ENCODE measurements around the gene ISCU.
"Not testable (repeated sequence)": the region's sequence is repeated elsewhere in the genome, so short reads cannot be mapped to it uniquely, and the experiment has no call there.

Gene ISCU

DNA sequence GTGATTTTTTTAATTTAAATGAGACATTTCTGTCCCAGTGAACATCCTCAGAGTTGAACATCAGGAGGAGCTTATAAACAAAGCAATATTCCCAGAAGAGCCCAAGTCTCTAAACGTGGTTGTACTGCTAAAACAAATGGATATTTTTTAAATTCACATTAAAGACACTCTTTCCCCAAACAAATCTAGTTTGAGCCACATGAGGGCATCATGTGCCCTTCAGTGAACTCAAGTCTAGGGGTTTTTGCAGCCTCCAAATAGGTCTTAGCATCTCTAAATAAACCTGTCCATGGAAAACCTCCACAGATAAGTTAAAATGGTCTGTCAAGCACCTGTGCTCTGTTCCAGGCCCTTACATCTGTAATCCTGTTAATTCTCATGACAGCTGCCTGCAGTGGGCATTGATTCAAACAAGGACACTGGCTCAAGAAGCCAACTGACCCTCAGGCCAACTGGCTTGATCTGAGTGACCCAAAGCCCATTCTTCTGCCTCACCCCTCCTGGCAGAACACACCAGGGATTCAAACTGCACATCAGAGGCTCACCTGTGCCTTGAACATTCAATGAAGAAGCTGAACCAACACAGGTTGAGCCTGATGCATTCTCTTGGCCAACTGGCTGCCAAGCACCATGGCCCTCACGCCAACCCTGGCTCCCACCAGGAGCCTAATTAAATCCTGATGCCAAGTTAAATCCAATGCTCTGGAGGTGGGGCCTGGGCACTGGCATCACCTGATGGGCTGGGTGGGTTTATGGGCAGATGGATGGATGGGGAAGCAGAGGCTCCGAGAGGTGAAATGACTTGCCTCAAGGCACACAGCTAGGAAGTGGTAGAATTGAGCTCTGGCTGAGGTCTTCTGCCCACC lies 8.6 kb downstream of the ISCU start:
- no peak for DNase-seq (ENCODE audit: low spot score)

DNA sequence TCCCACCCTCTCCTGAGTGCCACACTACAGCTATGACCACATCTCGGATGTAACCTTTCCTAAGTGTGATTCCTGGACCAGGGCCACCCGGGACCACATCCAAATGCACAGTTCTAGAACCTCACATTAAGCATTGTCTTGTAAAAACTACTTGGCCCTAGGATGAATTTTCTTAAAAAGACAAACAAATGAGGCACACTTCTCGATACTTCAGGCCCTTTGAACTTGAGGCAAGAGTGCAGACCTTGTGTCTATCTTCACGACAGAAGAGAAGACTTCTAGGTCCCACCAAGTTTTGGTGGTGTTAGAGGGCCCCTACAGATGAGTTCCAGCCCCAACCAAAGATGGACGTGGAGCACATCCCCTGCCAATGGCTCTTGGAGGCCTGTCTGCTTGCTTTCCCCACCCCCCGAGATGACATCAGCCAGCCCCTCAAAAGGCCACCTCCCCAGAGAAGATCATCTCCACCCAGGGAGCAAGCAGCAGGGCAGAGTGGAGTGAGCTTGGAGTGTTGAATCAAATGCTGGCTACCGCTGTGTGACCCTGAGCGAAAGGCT lies 9.3 kb downstream of the ISCU start:
- DNase-seq (ENCODE audit: low spot score) = no peak

DNA sequence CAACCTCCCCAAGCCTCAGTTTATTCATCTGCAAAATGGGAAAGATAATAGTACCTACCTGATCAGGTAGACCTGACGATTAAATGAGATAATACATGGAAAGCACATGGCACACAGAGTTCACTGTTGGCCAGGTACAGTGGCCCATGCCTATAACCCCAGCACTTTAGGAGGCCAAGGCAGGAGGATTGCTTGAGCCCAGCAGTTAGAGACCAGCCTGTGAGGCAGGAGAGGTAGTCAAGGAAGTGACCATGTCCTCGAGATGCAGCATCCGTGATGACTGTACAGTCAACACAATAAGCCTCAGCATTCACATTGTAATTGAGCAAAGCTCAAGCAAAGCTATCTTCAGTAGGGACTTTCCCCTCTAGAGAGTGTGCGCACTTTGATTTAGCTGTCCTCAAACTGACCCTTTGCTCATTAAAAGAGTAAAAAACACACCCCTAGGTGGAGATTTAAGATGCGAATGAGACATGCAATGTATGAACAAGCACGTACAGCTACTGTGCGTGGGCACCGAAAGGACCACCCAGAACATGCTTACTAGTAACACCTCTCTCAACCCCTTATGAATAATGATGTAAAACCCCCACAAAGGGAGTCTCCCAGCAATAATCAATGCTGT lies 9.9 kb downstream of the ISCU start:
- DNase-seq (ENCODE audit: low spot score) = no peak

GRCh38 chr12:108573317-108573716 lies 10.9 kb downstream of the ISCU start:
- no peak for DNase-seq (ENCODE audit: low spot score)

DNA sequence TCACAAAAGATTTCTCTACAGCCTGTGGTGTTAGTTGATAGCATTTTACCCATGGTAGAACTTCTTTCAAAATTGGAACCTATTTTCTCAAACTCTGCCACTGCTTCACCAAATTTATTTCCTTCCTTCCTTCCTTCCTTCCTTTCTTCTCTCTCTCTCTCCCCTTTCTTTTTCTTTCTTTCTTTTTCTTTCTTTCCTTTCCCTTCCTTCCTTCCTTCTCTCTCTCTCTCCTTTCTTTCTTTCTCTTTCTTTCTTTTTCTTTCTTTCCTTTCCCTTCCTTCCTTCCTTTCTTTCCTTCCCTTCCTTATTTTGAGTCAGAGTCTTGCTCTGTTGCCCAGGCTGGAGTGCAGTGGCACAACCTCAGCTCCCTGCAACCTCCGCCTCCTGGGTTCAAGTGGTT lies 11.9 kb downstream of the ISCU start:
- not testable (repeated sequence) for DNase-seq (ENCODE audit: low spot score)

- no peak for DNase-seq (ENCODE audit: low spot score)
Measured at GRCh38 chr12:108575199-108575912, 13.0 kb downstream of the ISCU start.

DNA sequence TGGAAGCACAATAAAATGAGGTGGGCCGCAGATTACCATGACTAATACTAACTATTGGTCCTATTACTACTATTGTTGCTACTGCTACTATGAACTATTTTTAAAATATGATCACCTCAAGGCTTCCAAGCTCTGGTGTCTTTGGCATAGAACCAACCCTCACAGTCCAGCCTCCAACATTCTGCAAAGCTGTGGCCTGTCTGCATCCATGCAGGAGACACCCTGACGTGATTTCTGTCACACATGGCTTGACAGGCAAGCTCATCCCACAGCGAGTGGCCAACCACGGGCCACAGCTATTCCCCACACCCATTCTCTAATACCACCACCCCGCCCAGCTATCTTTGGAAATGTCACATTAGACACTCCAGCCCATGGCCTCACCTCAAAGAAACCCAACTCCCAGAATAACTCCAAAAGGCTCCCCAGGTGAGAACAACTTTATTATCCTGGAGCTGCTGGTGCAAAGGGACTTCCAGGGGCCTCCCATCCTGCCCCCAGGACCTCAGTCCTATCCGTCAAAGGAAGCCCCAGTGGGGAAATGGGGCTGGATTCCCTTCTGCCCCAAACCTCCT lies 14.4 kb downstream of the ISCU start:
- DNase-seq (ENCODE audit: low spot score) = no peak

GRCh38 chr12:108577458-108577857 lies 15.1 kb downstream of the ISCU start:
- no peak for DNase-seq (ENCODE audit: low spot score)

DNA sequence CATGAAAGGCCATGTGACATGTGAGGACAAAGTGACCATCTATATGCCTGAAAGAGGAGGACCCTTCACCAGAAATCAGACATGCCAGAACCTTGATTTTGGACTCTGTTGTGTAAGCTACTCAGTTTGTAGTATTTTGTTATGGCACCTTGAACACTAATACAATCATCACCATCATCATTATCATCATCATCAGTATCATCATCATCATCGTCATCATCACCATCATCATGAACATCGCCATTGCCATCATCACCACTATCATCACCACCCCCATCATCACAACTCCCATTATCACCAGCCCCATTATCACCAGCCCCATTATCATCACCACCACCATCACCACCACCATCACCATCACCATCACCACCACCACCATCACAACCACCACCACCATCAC lies 15.9 kb downstream of the ISCU start:
- no peak for DNase-seq (ENCODE audit: low spot score)

GRCh38 chr12:108578813-108579212 lies 16.4 kb downstream of the ISCU start:
- no peak for DNase-seq (ENCODE audit: low spot score)

DNA sequence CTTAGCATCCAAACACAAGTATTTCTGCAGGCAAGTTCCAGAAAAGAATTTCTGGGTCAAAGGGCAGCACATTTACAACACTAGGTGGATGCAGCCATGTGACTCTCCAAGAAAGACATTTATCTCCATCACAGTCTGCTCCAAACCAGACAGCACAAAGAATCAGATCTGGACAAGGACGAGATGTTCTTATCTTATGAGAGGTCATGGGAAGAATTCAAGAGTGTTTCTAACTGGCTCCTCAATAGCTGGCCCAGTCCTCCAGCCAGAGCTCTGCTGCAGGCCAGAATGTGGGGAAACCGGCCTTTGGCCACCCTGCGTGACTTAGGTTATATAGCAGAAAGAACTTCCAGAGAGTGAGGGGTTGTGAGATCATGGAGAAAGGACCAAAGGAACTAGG lies 18.1 kb downstream of the ISCU start:
- DNase-seq (ENCODE audit: low spot score) = no peak

DNA sequence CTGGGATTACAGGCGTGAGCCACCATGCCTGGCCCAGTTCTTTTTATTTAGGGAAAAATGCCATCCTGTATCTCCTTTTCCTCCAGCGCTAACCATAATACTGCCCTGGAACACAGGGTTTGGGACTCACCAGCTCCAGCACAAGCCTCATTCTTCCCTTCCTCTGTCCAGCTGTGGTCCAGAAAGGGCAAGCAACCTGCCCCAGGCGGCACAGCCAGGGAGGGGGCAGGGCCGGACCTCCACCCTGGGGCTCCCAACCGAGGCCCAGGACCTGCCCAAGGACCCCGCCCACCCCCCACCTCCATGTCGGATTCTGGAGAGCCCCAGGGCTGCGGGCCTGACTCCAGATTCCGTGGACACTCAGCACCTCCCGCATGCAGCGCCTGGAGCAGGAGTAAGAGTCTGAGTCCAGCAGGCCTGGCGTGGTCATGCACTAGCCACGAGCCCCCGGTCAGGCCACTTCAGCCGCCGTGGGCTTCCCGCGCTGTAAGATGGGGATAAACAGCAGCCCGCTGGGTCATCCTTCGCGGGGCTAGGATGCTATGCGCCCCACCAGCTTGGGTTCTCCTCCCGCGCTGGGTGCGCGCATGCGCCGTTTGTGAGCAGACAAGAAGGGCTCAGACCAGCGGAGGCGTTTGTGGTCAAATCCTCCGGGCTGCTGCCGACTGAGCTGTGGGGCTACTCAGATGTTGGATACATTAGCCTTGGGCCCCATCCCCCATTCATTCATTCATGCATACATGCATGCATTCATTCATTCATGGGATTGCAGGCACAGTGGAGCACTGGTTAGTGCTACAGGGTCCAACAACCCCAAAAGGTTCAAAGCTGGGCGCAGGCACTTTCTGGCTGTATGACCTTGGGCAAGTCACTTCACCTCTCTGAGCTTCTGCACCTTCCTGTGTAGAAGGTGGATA lies 19.2 kb downstream of the ISCU start:
- no peak for DNase-seq (ENCODE audit: low spot score)

DNA sequence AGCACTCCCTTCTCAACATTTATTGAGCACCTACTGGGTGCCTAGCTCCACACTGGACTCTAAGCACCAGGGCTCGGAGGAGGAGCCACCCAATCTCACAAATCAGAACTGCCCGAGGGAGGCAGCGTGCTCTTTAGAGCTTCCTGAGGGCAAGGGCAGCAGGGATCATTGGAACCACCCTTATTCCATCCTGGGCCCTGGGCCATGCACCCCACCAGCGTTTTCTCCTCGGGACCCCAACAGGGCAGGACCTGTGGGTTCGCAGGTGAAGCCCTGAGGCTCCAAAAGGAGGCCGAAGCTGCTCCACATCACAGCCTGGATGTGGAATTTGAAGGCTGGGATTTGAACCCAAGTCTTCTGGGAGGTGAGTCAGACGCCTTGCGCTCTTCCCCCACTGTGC lies 20.1 kb downstream of the ISCU start:
- DNase-seq (ENCODE audit: low spot score) = no peak

GRCh38 chr12:108582978-108583770 lies 20.8 kb downstream of the ISCU start:
- DNase-seq (ENCODE audit: low spot score) = no peak

DNA sequence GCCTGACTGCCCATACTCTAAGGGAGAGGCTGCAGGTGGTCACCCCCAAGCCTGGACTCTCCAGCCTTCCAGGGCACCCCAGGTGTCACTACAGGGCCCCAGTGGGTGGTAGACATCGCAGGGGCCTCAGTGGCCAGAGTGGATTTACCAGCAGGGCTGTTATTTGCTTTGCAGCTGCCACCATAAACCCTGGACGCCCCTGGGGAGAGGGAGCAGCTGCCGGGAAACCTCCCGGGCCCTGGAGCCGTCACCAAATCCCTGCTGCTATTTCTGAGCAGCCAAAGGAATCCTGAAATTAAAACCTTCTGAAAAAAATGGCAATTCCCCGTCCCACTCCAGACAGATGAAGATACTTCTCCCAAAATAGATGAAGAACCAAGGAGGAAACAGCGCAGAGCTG lies 21.6 kb downstream of the ISCU start:
- peak; percentile 89 for DNase-seq (ENCODE audit: low spot score)

- no peak for DNase-seq (ENCODE audit: low spot score)
Measured at GRCh38 chr12:108584456-108585065, 22.2 kb downstream of the ISCU start.

- DNase-seq (ENCODE audit: low spot score) = no peak
Measured at GRCh38 chr12:108585864-108586263, 23.5 kb downstream of the ISCU start.

DNA sequence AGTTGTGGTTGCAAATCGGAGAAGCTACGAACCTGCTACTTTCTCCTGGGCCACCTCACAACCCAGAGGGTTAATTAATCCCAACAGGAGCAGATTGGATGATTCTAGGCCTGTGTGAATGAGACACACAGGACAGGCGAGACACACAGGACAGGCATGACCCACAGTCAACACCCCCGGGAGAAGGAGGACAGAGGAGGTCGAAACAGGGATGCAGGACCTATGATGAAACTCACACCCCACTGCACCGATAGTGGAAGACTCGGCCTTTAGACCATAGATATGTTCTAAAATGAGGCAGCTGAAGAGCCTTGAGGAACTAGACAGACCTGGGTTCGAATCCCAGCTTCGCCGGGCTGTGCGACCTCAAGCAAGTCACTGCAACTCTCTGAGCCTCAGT lies 23.9 kb downstream of the ISCU start:
- no peak for DNase-seq (ENCODE audit: low spot score)

DNA sequence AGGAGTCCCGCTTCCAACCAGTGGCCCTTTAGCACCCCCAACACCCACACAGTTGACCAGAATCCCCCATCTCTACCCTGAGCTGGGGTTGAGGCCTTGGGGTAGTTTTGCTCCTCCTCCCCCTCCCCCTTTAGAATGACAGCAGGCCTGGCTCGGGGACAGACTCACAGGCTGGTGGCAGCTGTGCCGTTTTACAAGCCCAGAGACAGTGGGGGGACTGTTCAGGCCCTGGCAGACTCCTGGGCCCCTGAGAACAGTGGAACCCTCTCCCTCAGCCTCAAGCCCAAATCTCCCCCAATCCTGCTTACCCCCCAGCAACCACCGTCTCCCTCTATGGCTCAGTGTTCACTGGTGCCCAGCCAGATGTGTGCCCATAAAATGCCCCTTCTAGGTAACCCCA lies 25.4 kb downstream of the ISCU start:
- peak; percentile 39 for DNase-seq (ENCODE audit: low spot score)

Data from D341Med (cell line).